Neural crest cell (in vitro differentiated cells): Measurements from ENCODE around the gene FHL2. TPM values are rescaled to one million over a fixed set of nuclear protein-coding genes. Genes with fewer than 3 reads are reported as not detected.

ENCODE experiments used
- DNase-seq: peaks from one replicate; pipeline ENCODE4 v3.0.0; 2021; ENCODE audit warnings: low read depth, mixed read lengths, low spot score
- H3K27ac Mint-ChIP-seq: one replicate; pipeline ENCODE4 v1.8.0; 2021; ENCODE audit warnings: mild to moderate bottlenecking, mixed read lengths; ENCODE audit not compliant: unreplicated experiment
- H3K27me3 Mint-ChIP-seq: 2 replicates; pipeline ENCODE4 v1.8.0; 2021; ENCODE audit warnings: low read depth, mild to moderate bottlenecking, mixed read lengths
- H3K36me3 Mint-ChIP-seq: 2 replicates; pipeline ENCODE4 v1.8.0; 2021; ENCODE audit warnings: low read depth, mild to moderate bottlenecking, mixed read lengths
- H3K4me1 Mint-ChIP-seq: 2 replicates; pipeline ENCODE4 v1.8.0; 2021; ENCODE audit warnings: mixed read lengths
- H3K4me3 Mint-ChIP-seq: one replicate; pipeline ENCODE4 v1.8.0; 2021; ENCODE audit warnings: mild to moderate bottlenecking, mixed read lengths
- H3K9me3 Mint-ChIP-seq: 2 replicates; pipeline ENCODE4 v1.8.0; 2021; ENCODE audit warnings: mixed read lengths
- total RNA-seq: library from RNA; stranded (reverse); gene quantifications from 2 replicates; pipeline ENCODE4 v1.2.1, GENCODE V29; 2021
- TF ChIP-seq, protein P1 (sequence below): fragments of 200-600 bp; sonication (generic); conservative IDR thresholded peaks from 2 replicates; pipeline ENCODE4 v1.5.0; 2021; ENCODE audit warnings: antibody characterized with exemption, mild to moderate bottlenecking

Gene FHL2
- total RNA-seq, 1 donor from 2014 or later: 4.8 TPM

DNA sequence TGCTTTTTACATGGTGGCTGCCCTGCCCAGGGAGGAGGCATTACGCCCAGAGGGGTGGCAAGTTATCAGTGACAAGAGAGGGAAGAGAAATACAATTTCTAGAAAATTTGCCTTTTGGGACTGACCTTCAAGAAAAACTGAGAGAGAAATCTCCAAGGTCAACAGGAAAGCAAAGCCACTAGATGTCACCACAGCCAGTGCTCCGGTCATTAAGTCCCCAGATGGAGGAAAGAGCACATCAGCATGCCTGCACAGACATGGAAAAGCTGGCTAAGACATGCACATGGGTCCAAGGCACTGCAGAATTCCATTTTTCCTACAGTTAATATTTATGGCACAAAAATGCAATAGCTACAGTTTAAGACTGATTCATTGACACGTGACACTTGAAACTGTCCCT, 21.0 kb downstream of the FHL2 start:
- Mint-ChIP-seq H3K27me3 (no peaks in the 10 kb centered on the region), H3K4me3 (no peak overlapping the region), H3K4me1 (peaks cover 17% of the 10 kb centered on the region), H3K9me3 (no peaks in the 10 kb centered on the region), H3K27ac (no peak overlapping the region), H3K36me3 (no peaks in the 10 kb centered on the region)
- no peak for DNase-seq
- TF ChIP-seq, protein P1, sequence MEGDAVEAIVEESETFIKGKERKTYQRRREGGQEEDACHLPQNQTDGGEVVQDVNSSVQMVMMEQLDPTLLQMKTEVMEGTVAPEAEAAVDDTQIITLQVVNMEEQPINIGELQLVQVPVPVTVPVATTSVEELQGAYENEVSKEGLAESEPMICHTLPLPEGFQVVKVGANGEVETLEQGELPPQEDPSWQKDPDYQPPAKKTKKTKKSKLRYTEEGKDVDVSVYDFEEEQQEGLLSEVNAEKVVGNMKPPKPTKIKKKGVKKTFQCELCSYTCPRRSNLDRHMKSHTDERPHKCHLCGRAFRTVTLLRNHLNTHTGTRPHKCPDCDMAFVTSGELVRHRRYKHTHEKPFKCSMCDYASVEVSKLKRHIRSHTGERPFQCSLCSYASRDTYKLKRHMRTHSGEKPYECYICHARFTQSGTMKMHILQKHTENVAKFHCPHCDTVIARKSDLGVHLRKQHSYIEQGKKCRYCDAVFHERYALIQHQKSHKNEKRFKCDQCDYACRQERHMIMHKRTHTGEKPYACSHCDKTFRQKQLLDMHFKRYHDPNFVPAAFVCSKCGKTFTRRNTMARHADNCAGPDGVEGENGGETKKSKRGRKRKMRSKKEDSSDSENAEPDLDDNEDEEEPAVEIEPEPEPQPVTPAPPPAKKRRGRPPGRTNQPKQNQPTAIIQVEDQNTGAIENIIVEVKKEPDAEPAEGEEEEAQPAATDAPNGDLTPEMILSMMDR: no peak

GRCh38 chr2:105376789-105377240, 22.0 kb downstream of the FHL2 start:
- Mint-ChIP-seq H3K4me1 (peaks cover 17% of the 10 kb centered on the region), H3K4me3 (no peak overlapping the region), H3K9me3 (no peaks in the 10 kb centered on the region), H3K27me3 (no peaks in the 10 kb centered on the region), H3K27ac (no peak overlapping the region), H3K36me3 (no peaks in the 10 kb centered on the region)
- no peak for DNase-seq
- TF ChIP-seq, protein P1: no peak

GRCh38 chr2:105376010-105376409, 22.8 kb downstream of the FHL2 start:
- no peak overlapping the region for H3K4me3 Mint-ChIP-seq
- peaks cover 21% of the 10 kb centered on the region for H3K4me1 Mint-ChIP-seq
- H3K36me3 Mint-ChIP-seq: no peaks in the 10 kb centered on the region
- TF ChIP-seq, protein P1: no peak
- no peak overlapping the region for H3K27ac Mint-ChIP-seq
- no peak for DNase-seq
- no peaks in the 10 kb centered on the region for H3K27me3 Mint-ChIP-seq
- H3K9me3 Mint-ChIP-seq: no peaks in the 10 kb centered on the region

GRCh38 chr2:105375001-105375561, 23.8 kb downstream of the FHL2 start:
- TF ChIP-seq, protein P1: no peak
- no peaks in the 10 kb centered on the region for H3K27me3 Mint-ChIP-seq
- H3K36me3 Mint-ChIP-seq: no peaks in the 10 kb centered on the region
- no peak for DNase-seq
- H3K9me3 Mint-ChIP-seq: no peaks in the 10 kb centered on the region
- H3K4me1 Mint-ChIP-seq: peaks cover 22% of the 10 kb centered on the region
- H3K4me3 Mint-ChIP-seq: no peak overlapping the region
- H3K27ac Mint-ChIP-seq: no peak overlapping the region

DNA sequence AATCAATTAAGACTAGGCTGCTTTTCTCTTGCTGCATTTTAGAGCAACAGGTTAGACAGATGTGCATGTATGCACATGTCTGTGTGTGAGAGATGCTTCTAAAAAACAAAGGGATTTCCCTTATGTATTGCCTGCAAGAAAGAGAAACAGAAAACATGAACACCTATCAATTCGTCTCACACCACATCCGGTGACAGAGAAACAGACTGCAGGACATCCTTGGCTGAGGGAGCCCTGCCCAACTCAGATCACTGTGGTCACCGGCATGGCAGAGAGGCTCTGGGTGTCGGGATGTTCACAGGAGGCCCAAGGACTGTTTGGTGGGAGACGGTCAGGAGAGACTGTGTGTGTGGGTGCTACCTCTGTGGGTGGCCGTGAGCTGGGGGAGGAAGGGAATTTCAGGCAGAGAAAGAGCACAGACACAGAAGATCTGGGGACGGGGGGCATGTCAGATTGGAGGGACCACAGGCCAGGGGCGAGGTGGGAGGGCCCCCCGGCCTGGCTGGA, 24.9 kb downstream of the FHL2 start:
- Mint-ChIP-seq H3K9me3 (no peaks in the 10 kb centered on the region), H3K27me3 (no peaks in the 10 kb centered on the region), H3K4me3 (no peak overlapping the region), H3K27ac (peak overlapping the region; percentile 45), H3K4me1 (peaks cover 28% of the 10 kb centered on the region), H3K36me3 (no peaks in the 10 kb centered on the region)
- DNase-seq: no peak
- TF ChIP-seq, protein P1: no peak
